ENCODE results near the gene GLIS1. TPM values are rescaled to one million over a fixed set of nuclear protein-coding genes. Genes with fewer than 3 reads are reported as not detected.

The GLIS1 gene
- polyA plus RNA-seq, 1 experiment: 1.9 TPM

DNA sequence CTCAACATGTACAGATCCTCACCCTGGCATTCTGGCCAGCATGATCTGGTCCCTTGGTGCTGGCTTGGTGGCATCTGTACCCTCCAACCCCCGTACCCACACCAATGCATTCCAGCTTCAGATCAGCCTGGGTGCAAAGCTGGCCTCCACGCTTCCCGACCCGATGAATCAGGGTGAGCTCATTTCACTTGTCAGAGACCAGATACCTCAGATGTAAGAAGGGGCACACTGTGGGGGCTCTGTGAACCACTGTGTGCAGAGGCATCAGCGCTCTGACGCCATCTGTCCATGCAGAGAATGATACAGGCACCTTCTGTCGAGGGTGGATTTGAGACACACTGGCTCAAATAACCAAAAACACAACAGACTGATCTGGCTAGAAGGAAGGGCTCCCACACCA is 203.1 kb downstream of the GLIS1 start:
- TF ChIP-seq, protein P1, sequence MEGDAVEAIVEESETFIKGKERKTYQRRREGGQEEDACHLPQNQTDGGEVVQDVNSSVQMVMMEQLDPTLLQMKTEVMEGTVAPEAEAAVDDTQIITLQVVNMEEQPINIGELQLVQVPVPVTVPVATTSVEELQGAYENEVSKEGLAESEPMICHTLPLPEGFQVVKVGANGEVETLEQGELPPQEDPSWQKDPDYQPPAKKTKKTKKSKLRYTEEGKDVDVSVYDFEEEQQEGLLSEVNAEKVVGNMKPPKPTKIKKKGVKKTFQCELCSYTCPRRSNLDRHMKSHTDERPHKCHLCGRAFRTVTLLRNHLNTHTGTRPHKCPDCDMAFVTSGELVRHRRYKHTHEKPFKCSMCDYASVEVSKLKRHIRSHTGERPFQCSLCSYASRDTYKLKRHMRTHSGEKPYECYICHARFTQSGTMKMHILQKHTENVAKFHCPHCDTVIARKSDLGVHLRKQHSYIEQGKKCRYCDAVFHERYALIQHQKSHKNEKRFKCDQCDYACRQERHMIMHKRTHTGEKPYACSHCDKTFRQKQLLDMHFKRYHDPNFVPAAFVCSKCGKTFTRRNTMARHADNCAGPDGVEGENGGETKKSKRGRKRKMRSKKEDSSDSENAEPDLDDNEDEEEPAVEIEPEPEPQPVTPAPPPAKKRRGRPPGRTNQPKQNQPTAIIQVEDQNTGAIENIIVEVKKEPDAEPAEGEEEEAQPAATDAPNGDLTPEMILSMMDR (IDR thresholded peaks at IDR 0.05; ENCODE audit: insufficient read depth, low read depth, low read length): no peak
- POLR2A ChIA-PET: no interaction called here
- H3K36me3 ChIP-seq (ENCODE audit: control insufficient read depth, insufficient read depth, low read length): no peaks in the 10 kb centered on the region
- no peak overlapping the region for H3K4me3 ChIP-seq (ENCODE audit: low read depth, low read length)
- no peaks in the 10 kb centered on the region for H3K27me3 ChIP-seq (ENCODE audit: control insufficient read depth, insufficient read depth, low read length)
- no peak for DNase-seq (ENCODE audit: low read depth)
- CTCF ChIA-PET: no interaction called here

DNA sequence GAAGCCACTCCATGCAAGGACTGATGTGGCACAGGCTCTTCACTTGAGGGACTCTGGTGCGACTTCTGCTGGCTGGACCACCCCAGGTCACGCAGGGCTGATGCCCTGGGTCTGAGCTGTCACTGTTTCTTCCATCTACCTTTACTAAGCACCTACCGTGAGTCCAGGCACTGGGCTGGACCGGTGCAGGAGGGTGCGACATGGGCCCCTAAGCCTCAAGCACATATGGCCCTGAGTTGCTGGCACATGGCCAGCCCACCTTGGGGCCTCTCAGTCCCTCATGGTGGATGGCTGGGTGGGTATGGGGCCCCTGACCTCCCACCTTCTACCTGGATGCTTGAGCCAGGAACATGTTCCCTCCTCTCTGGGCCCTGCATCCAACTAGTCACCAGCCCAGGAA is 203.7 kb downstream of the GLIS1 start:
- DNase-seq (ENCODE audit: low read depth): no peak
- Histone ChIP-seq H3K27me3 (ENCODE audit: control insufficient read depth, insufficient read depth, low read length) (no peaks in the 10 kb centered on the region), H3K36me3 (ENCODE audit: control insufficient read depth, insufficient read depth, low read length) (no peaks in the 10 kb centered on the region), H3K4me3 (ENCODE audit: low read depth, low read length) (no peak overlapping the region)
- CTCF ChIA-PET: no interaction called here
- TF ChIP-seq, protein P1 (IDR thresholded peaks at IDR 0.05; ENCODE audit: insufficient read depth, low read depth, low read length): no peak
- POLR2A ChIA-PET: no interaction called here

DNA sequence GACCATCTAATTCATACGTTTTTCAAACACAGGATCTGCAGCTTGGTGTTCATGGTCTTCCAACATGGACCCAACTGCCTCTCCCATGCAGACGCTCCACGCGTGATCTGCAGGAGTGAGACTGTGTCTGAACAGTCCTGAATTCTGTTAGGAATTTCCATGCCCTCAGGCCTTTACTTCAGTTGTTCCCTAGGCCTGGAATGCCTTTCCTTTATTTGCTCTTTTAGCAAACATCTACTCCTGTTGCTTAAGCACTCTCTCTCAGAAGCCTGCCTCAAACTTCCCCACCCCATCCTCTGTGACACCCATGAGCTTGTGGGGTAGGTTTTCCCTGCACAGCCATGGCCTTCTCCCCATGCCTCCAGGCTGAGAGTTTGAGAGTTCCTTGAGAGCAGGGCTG is 206.1 kb downstream of the GLIS1 start:
- H3K4me3 ChIP-seq (ENCODE audit: low read depth, low read length): no peak overlapping the region
- no peaks in the 10 kb centered on the region for H3K27me3 ChIP-seq (ENCODE audit: control insufficient read depth, insufficient read depth, low read length)
- TF ChIP-seq, protein P1 (IDR thresholded peaks at IDR 0.05; ENCODE audit: insufficient read depth, low read depth, low read length): no peak
- DNase-seq (ENCODE audit: low read depth): no peak
- ChIA-PET POLR2A (no interaction called here), CTCF (interaction anchor here (2.3 kb wide), 1 partner anchor 9 kb away, joined by 8 read pairs; no protein-coding TSS in a partner anchor)
- no peaks in the 10 kb centered on the region for H3K36me3 ChIP-seq (ENCODE audit: control insufficient read depth, insufficient read depth, low read length)

DNA sequence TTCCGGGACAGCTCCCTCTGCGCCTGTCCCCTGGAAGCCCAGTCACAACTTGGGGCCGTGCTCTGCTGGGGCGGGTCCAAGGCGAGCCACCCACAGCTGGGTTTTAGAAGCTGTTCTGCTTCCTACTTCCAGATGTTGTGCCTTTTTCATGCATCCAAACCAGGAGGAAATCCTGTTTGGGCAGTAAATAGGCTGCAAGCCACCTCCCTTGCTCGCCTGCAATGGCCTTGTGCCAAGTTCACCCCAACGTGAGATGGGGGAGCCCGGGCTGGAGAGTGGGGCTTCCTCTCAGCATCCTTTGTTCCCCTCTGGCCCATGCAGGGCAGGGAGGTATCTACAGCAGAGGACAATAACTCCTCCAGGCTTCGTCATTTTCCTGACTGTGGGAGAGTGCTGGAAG is 206.6 kb downstream of the GLIS1 start:
- Histone ChIP-seq H3K36me3 (ENCODE audit: control insufficient read depth, insufficient read depth, low read length) (no peaks in the 10 kb centered on the region), H3K27me3 (ENCODE audit: control insufficient read depth, insufficient read depth, low read length) (no peaks in the 10 kb centered on the region), H3K4me3 (ENCODE audit: low read depth, low read length) (no peak overlapping the region)
- POLR2A ChIA-PET: no interaction called here
- CTCF ChIA-PET: interaction anchor here (2.3 kb wide), 1 partner anchor 9 kb away, joined by 8 read pairs; no protein-coding TSS in a partner anchor
- DNase-seq (ENCODE audit: low read depth): no peak
- TF ChIP-seq, protein P1 (IDR thresholded peaks at IDR 0.05; ENCODE audit: insufficient read depth, low read depth, low read length): no peak

DNA sequence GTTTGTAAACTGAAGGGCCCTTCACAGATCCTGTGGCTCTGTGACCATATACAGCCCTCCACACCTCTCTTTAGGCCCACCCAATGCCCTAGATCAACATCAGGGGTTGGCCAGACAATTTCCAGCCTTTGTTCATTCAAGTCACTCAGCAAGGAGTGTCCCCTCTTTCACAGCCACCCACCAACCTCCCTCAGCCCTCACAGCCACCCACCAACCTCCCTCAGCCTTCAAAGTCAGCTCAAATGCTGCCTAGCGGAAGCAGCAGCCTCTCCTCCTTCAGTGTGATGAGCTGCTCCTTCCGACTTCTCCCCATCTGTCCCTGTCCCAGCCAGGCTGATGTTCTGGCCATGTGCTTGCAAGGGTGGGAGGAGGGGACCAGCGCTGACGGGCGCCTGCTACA is 208.4 kb downstream of the GLIS1 start:
- POLR2A ChIA-PET: no interaction called here
- no peak for DNase-seq (ENCODE audit: low read depth)
- Histone ChIP-seq H3K27me3 (ENCODE audit: control insufficient read depth, insufficient read depth, low read length) (no peaks in the 10 kb centered on the region), H3K36me3 (ENCODE audit: control insufficient read depth, insufficient read depth, low read length) (no peaks in the 10 kb centered on the region), H3K4me3 (ENCODE audit: low read depth, low read length) (no peak overlapping the region)
- TF ChIP-seq, protein P1 (IDR thresholded peaks at IDR 0.05; ENCODE audit: insufficient read depth, low read depth, low read length): no peak
- CTCF ChIA-PET: no interaction called here

All from BJ (cell line).